ENCODE data around the gene ZNF521.

GRCh38 chr18:25307192-25307591 is 44.8 kb downstream of the ZNF521 start:
- TF ChIP-seq, protein P1, sequence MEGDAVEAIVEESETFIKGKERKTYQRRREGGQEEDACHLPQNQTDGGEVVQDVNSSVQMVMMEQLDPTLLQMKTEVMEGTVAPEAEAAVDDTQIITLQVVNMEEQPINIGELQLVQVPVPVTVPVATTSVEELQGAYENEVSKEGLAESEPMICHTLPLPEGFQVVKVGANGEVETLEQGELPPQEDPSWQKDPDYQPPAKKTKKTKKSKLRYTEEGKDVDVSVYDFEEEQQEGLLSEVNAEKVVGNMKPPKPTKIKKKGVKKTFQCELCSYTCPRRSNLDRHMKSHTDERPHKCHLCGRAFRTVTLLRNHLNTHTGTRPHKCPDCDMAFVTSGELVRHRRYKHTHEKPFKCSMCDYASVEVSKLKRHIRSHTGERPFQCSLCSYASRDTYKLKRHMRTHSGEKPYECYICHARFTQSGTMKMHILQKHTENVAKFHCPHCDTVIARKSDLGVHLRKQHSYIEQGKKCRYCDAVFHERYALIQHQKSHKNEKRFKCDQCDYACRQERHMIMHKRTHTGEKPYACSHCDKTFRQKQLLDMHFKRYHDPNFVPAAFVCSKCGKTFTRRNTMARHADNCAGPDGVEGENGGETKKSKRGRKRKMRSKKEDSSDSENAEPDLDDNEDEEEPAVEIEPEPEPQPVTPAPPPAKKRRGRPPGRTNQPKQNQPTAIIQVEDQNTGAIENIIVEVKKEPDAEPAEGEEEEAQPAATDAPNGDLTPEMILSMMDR (IDR thresholded peaks at IDR 0.05; ENCODE audit: extremely low read depth in 1 of 2, insufficient read depth in 1 of 2, low read depth in 1 of 2, low read length in 2 of 2) = no peak
- TF ChIP-seq EZH2 (IDR thresholded peaks at IDR 0.05; ENCODE audit: borderline replicate concordance, low read depth, low read length, severe bottlenecking) (no peak), MYC (IDR thresholded peaks at IDR 0.05; ENCODE audit: low read depth, low read length) (no peak)

Measured in endothelial cell of umbilical vein (primary cell).